Glomerular endothelial cell (primary cell): ENCODE measurements around the gene GIPC3. TPM values are rescaled to one million over a fixed set of nuclear protein-coding genes. Genes with fewer than 3 reads are reported as not detected.
"Not testable (repeated sequence)": the region's sequence is repeated elsewhere in the genome, so short reads cannot be mapped to it uniquely, and the experiment has no call there.

Source experiments
- DNase-seq: peaks from one replicate; pipeline ENCODE4 v3.0.0-alpha.2; 2011; ENCODE audit warnings: low read depth, low spot score; ENCODE audit errors: extremely low read depth
- total RNA-seq: library from RNA; depleted of rRNA; stranded (reverse); fragments of >200 nt; gene quantifications from 2 replicates; pipeline ENCODE4 v1.2.3, GENCODE V29; 2015

GIPC3 gene
- total RNA-seq, 1 donor from 2014 or later = 6.1 TPM

DNA sequence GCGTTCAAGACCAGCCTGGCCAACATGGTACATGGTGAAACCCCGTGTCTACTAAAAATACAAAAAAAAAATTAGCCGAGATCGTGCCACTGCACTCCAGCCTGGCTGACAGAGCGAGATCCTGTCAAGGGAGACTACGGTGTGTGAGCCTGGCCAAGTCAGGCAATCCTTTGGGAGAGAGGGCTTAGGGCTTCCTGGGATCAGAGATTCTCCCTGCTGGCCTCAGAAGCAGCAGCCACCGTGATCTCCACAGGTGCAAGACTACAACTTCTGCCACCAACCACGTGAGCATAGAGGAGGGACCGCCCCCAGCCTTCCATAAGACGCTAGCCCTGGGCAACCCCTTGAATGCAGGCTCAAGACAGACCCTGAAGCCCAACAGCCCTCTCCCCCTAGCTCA, 35.5 kb upstream of the GIPC3 start:
- no peak for DNase-seq

DNA sequence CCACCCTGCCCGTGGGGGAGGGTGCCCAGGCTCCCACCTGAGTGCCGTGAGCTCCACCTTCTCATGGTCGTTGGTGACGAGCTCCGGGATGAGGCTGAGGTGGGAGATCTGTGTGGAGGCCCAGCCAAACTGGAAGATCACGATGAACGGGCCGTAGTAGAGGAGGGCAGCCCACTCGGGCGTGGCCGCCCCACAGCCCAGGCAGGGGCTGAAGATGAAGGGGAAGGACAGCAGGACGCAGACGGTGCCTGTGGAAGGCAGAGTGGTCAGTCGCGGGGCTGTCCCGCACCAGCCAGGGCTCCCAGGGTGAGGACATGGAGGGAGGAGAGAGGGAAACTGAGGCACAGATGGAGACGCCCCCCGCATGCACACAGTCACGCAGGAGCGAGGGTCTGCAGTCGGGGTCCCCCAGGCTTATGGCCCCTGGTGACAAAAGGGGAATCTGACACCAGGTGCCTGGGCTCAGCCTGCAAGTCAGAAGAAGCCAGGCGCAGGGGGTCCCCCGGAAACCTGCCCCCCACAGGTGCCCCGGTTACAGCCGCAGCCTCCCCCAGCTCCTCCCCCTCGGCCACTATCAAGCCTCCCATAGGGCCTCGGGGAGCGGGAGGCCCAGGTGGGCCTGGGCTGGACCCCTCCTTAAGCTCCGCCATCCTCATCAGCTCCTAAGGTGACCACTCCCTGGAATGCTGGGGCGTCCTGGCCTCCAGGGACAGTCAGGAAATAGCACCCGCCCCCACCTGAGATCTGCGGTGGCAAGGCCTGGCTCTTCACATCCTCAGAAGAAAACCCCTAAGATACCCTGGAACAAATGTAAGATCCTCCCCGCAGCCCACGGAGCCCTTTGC, 34.1 kb upstream of the GIPC3 start:
- no peak for DNase-seq

DNA sequence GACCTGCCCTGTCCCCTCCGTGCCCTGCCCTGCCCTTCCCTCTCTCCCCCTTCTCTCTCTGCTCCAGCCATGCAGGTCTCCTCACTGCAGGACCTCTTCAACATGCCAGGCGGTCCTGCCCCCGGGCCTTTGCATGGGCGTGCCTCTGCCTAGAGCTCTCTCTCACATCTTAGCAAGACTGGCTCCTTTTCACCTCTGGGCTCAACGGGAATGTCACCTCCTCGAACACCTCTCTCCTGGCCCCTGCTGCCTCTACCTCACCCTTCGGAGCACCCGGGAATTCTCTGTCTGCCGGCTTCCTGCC, 33.5 kb upstream of the GIPC3 start:
- no peak for DNase-seq

DNA sequence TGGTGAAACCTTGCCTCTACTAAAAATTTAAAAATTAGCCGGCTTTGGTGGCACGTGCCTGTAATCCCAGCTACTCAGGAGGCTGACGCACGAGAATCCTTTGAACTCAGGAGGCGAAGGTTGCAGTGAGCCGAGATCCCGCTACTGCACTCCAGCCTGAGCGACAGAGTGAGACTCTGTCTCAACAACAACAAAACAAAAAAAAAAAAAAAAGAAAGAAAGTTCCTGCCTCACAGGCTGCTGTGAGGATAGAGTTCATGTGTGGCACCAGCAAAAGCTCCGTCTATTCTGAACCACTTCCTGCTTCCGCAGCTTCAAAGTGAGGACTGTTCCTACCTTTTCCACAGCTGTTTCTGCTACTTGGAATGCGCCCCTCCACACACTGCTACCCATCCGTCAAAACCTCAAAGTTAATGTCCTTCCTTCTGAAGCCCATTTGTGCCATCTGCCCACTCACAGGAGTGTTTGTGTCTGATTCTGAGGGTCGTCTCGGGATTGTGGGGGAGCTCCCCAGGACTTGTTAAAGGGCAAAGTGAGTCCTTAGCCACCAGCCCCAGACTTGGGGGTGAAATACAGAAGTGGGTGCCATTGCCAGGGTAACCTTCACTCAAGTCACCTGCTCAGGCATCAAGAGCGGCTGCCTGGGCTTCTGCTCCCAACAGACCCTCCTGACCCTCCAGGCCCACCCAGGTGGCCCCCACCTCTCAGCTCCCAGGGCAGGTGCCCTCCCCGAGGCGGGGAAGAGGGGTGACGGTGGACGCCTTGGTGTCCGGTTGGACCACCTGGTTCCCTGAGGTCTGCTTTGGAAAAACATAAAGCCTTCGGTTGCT, 30.8 kb upstream of the GIPC3 start:
- no peak for DNase-seq

DNA sequence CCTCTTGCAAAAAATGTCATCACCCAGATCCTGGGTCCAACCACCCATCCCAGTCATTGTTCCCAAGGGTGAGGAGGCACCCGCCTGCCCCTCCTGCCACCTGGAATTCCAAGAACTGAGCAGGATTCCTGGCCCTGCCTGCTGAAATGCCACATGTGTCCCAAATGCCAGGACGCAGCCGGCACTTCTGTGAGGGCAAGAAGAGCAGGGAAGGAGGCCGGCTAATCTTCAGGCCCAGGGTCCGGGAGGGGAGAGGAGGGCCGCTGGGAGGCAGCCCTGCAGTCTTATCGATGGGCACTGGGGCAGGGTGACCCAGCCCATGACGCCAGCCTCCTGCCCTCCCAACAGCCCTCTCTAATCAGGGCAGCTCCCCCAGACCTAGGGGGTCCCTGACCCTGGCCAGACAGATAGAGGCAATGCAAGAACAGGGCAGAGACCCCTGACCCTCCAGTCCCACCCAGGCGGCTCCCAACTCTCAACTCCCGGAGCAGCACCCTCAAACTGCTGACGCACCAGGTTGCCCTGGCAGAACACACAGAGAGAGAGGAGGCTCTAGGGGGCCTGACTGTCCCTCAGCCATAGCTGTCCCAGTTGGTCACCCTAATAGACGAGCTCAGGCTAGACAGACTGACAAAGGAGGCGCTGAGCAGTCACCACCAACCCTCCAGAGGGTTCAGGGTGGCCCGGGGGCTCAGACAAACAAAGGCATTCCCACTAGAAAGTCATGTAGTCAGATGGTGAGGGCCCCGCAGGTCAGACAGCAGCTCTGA, 29.4 kb upstream of the GIPC3 start:
- no peak for DNase-seq

DNA sequence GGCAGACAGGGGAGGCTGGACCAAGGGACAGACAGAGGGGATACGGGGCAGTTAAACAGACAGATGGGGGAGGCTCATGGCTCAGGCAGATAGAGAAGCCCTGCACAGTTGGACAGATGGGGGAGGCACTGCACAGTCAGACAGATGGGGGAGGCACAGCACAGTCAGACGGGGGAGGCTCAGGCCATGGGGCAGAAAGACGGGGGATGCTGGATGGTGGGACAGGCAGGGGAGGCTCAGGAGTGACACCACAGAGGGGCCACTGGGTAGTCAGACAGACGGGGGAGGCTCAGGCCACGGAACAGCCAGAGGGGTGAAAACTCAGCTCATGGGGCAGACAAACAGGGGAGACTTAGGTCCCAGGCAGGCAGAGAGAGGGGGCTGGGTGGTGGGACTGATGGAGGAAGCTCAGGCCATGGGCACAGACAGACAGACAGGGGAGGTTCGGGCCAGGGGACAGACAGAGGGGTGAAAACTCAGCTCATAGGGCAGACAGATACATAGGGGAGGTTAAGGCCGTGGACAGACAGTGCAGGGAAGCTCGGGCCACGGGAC, 28.8 kb upstream of the GIPC3 start:
- no peak for DNase-seq

DNA sequence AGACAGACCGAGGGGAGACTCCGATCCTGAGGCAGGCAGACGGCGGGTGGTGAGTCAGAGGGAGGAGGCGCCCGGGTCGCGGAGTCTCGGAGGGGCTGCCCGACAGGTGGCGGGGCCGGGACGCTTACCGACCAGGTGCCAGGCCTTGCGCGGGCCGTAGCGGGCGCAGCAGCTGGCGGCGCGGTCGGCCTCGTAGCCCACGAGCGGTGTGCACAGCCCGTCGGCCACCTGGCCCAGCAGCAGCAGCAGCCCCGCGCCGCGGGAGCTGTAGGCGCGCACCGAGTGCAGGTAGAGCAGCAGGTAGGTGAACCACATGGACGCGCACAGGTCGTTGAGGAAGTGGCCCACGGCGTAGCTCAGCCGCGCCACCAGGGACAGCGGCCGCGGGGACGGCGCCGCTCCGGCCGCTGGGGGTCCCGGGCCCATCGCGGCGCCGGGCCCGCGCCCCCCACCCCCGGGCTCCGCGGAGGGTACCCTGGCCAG, 28.3 kb upstream of the GIPC3 start:
- DNase-seq = no peak

DNA sequence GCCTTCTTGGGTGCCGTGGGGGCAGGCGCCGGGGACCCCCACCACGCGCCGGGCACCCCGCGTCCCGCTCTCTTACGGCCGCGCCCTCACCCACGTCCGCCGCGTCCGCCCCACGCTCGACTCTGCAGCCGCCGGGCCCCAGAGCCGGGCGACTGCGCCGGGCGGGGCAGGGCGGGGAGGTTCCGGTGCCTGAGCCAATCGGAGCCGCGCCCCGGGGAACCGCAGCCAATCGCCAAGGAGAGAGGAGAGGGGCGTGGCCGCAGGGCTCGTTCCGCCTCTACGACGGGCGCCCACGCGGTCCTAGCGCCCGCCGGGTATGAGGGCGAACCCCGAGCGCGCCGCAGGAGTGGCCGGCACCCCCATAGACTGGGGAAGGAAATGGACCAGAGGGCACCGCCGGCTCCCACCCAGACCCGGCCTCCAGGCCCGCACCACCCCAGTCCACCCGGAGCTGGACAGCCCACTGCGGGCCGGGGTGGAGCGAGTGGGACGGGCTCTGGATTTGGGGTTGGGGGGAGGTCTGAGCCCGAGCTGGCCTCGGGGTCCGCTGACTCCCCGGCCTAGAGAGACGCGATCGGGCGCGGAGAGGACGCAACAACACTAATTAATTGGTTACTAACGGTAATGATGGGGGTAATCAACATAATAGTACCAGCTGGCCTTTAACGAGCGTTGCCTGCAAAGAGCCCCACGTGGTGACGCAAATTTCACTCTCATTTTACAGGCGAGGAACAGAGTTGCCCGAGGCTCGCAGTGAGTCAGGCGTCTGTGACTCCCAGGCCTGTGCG, 27.6 kb upstream of the GIPC3 start, which contains the start of gene MFSD12:
TSS of gene MFSD12 (minus strand) at position 126 of the 788 bp plus-strand sequence. CDS start 183 bp downstream, outside the sequence.
- no peak for DNase-seq

DNA sequence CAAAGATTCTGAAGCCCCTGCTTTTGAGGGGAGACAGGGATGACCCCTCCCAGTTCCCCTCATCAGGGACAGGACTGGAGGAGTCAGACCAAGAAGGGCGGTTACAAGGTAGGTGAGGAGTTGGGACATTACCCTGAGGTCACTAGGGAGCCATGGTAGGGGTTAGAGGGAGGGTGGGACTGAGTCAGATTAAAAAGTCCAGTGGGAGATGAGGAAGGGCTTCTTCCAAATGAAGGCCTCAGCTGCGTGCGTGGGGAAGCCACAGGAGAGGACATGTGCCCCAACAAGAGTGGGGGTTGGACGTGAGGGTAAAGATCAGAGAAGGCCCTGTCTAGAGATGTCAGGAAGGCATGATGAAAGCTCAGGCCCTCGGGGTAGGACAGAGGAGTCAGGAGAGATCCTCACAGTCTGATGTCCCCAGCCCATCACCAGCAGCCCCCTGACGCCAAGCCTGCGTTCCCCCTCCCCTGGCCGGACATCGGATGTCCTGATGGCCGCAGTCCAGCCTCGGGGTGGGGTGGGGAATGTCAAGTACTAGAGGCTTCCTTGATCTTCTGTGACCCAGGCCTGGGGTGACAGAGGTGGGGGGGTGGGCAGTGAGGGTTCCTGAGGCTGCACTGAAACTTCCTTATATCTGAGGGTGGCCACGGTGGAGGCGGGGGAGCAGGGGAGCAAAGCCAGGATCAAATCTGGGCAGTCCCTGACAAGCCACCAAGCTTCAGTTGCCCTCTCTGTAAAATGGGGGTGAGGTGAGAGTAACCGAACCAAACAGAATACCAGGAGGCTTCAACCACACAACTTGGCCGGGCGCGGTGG, 21.4 kb upstream of the GIPC3 start:
- DNase-seq = no peak

DNA sequence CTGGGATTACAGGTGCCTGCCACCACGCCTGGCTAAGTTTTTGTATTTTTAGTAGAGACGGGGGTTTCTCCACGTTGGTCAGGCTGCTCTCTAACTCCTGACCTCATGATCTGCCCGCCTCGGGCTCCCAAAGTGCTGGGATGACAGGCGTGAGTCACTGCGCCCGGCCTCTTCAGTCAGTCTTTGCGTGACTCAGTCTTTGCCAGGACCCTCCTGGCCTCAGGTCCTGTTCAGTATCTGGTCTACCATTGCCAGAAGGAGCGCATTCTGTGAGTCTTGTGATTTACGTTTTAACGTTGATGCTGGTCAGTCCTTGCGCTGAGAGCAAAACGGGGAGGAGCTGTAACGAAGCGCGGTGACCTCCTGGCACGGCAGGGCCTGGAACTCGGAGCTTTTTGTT, 20.1 kb upstream of the GIPC3 start:
- DNase-seq = no peak

DNA sequence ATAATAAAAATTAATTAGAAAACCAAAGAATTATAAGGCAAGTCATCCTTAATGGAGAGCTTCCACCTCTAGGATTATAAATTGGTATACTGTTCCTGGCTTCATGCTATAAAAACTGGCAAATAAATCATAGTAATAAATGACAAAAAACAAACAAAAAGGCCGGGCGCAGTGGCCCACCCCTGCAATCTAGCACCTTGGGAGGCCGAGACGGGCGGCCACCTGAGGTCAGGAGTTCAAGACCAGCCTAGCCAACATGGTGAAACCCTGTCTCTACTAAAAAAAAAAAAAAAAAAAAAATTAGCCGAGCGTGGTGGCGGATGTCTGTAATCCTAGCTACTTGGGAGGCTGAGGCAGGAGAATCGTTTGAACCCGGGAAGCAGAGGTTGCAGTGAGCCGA, 15.2 kb upstream of the GIPC3 start:
- not testable (repeated sequence) for DNase-seq

DNA sequence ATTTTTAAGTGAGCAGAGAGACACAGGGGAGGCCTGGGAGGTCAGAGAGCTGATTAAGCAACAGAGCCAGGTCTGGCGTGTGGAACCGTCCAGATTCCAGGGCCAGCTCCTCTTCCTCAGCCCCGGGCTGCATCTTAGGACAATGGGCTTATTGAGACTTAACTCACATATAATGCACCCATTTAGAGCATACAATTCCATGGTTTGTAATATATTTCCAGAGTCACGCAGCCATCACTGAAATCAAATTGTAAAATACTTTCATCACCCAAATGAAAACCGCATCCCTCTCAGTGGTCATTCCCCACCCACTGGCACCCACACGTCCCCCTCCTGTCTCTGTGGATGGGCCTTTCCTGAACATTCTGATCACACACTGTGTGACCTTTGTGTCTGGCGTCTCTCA, 14.7 kb upstream of the GIPC3 start:
- DNase-seq = no peak

DNA sequence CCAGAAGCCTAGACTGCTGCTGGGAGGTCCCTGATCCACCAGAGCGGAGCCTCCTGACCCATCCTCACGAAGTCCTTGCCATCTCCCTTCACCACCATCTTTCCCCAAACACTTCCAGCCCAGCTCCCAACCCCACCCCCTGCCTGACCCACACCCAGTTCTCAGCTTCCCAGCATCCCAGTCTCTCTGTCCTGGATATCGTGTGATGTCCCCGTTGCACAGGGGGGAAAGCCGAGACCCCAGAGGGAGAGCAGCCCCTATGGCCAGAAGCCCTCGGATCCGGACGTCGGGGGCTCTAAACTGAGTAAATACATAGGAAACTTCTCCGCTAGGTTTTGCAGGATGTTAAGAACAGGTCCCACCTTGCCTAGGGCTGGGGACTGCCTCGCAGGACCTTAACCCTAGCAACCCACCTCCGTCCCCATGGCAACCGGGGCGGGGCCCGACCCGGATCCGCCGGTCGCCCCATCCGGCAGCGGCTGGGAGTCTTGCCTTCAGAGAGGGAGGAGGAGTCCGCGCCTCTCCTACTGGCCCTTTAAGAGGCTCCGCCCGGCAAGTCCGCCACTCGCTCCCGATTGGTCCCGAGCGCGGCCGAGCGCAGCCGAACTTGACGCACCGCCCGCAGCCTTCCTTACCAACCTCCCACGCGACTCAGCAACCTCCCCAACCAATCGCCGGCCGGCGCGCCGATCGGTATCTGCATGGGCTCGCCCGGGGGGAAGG, 13.0 kb upstream of the GIPC3 start:
- no peak for DNase-seq

DNA sequence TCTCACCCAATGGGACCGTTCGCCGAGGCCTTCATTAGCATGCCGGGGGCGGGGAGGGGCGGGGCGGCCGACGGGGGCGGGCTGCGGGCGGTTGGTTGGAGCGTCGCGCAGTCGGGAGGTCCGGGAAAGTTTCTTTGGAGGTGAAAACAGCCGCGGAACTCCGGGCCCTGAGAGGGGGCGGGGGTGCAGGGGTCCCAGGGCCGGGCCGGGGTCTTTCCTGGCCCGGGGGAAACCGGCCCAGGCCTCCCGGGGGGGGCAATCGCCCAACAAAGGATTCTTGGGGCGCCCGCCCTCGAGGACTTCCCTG, 12.5 kb upstream of the GIPC3 start, which contains the start of gene HMG20B:
TSS of gene HMG20B (plus strand) at position 90 of the 307 bp plus-strand sequence. CDS start 366 bp downstream, outside the sequence.
- no peak for DNase-seq

DNA sequence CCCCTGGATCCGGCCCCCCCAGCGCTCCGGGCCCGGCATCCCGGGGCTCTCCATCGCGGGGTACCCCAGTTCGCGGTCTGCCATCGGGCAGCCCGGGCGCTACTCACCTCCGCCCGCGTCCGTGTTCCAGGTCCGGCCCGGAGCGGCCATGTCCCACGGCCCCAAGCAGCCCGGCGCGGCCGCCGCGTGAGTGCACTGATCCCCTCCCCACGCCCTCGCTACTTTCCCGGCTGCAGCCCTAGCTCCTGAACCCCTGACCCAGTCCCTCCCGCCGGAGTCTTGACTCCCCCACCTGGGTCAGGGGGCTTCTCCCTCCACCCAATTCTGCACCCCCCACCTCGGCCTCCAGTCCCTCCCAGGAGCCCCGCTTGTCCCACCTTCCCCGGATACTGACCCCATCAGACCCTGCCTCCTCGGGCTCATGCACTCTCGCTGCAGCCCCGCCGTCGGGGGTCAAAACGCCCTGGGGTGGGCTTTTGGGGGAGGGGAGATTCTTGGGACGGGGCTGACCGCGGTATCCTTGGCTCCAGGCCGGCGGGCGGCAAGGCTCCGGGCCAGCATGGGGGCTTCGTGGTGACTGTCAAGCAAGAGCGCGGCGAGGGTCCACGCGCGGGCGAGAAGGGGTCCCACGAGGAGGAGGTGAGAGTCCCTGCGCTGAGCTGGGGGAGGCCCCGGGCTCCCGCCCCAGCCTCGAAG, 12.0 kb upstream of the GIPC3 start:
- DNase-seq = no peak

DNA sequence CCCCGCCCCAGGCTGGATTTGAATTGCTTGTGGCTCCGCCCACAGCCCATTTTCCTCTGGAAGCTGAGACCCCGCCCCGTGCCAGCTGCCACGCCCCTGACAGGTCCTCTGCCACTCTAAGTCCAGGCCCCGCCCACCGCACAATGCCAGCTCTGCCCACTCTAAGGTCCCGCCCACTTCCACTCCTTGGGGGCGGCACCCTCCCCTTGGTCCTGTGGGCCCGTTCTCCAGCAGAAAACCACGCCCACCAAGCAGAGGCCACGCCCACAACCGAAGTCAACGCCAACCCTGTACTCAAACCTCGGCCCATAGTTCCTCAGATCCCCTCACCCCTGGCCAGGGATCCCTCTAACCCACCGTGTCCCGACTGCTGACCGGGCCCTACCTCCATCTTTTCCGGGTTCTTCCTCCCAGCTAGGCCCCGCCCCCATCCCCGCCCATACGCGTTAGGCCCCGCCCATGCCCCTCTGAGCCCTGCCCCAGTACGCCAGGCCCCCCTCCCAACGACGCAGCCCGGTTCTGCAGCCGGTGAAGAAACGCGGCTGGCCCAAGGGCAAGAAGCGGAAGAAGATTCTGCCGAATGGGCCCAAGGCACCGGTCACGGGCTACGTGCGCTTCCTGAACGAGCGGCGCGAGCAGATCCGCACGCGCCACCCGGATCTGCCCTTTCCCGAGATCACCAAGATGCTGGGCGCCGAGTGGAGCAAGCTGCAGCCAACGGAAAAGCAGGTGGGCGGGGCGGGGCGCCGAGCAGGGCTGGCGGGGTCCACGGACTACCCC, 11.2 kb upstream of the GIPC3 start:
- DNase-seq = no peak

DNA sequence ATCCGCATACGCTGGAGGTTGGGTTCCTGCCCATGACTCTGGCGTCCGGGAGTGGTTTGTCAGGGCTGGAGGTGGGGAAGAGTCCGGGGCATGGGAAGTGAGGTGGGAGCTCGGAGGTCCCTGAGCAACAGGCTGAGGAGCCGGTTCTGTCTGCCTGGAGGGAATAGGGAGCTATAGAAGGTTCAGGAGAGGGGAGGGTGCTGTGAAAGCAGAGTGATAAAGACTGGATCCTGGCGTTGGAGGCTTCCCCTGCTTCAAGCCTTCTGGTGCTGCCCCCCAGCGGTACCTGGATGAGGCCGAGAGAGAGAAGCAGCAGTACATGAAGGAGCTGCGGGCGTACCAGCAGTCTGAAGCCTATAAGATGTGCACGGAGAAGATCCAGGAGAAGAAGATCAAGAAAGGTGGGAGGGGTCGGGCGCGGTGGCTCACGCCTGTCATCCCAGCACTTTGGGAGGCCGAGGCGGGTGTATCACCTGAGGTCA, 10.0 kb upstream of the GIPC3 start:
- no peak for DNase-seq
